ENCODE measurements around the gene DPP6.
"Not testable (repeated sequence)": the region's sequence is repeated elsewhere in the genome, so short reads cannot be mapped to it uniquely, and the experiment has no call there.

Gene DPP6

DNA sequence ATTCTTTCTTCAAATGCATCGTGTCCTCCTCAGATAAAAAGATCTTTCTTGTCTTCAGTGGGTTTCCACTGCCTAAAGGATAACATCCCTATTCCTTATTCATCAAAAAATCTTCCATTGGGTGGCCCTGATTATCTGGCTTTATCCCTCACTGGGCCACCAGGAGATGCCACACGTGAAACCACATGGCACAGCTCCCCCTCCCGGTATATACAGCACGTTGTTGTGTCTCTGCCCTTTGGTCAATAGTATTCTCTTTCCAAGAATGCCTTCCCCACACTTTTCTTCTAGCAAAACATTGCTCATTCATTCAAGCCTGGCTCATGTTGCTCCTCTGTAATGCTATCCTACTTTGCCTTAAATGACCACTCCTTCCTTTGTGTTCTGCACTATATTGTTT lies 80.4 kb downstream of the DPP6 start:
- DNase-seq (ENCODE audit: low read depth in 1 of 2, low spot score in 1 of 2); in situ Hi-C loops (cut with HindIII; ENCODE audit: low pct_unique_long_range_greater_than_20kb, low sequenced_read_pairs): not testable (repeated sequence)

DNA sequence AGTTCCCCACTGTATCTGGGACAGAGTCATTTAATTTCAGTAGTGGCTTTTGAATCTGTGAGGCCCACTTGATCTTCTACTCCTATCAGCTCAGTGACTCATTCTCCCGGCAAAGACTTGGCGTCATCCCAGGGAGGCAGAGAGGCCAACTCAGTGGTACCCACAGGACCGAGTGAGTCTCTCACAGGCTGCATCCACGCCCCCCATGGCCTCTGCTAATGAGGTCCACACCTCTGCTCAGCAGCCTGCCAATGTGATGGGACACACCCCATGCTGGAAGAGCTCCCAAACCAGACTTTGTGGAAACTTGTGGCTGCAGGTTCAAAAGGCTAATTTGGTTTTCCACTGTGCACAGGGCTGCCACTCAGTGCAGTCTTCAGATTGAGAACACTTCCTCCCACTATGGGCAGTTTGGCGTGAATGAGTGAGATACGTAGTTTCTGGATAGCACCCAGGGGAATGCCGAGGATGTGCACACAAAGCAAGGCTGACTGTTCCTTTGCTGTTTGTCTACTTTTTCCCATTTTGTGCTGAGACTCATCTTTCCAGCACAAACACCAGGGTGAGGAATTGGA lies 81.6 kb downstream of the DPP6 start:
- in situ Hi-C loops (cut with HindIII; ENCODE audit: low pct_unique_long_range_greater_than_20kb, low sequenced_read_pairs); DNase-seq (ENCODE audit: low read depth in 1 of 2, low spot score in 1 of 2): not testable (repeated sequence)

DNA sequence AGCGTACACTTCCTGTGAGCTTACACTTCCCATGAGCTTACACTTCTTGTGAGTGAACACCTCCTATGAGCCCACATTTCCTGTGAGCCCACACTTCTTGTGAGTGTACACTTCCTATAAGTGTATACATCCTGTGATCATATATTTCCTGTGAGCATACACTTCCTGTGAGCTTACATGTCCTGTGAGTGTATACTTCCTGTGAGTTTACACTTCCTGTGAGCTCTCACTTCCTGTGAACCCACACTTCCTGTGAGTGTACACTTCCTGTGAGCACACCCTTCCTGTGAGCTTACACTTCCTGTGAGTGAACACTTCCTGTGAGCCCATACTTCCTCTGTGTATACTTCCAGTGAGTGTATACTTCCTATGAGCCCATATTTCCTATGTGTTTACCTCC lies 82.5 kb downstream of the DPP6 start:
- in situ Hi-C loops (cut with HindIII; ENCODE audit: low pct_unique_long_range_greater_than_20kb, low sequenced_read_pairs); DNase-seq (ENCODE audit: low read depth in 1 of 2, low spot score in 1 of 2): not testable (repeated sequence)

DNA sequence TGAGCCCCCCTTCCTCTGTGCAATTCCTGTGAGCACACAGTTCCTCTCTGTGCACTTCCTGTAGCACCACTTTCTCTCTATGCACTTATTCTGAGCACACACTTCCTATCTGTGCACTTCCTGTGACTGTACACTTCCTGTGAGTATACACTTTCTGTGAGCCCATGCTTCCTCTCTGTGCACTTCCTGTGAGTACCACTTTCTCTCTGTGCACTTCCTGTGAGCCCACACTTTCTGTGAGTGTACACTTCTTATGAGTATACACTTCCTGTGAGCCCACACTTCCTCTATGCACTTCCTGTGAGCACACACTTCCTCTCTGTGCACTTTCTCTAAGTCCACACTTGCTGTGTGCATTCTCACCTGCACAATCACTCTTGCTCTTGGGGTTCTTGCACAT lies 83.4 kb downstream of the DPP6 start:
- in situ Hi-C loops (cut with HindIII; ENCODE audit: low pct_unique_long_range_greater_than_20kb, low sequenced_read_pairs); DNase-seq (ENCODE audit: low read depth in 1 of 2, low spot score in 1 of 2): not testable (repeated sequence)

DNA sequence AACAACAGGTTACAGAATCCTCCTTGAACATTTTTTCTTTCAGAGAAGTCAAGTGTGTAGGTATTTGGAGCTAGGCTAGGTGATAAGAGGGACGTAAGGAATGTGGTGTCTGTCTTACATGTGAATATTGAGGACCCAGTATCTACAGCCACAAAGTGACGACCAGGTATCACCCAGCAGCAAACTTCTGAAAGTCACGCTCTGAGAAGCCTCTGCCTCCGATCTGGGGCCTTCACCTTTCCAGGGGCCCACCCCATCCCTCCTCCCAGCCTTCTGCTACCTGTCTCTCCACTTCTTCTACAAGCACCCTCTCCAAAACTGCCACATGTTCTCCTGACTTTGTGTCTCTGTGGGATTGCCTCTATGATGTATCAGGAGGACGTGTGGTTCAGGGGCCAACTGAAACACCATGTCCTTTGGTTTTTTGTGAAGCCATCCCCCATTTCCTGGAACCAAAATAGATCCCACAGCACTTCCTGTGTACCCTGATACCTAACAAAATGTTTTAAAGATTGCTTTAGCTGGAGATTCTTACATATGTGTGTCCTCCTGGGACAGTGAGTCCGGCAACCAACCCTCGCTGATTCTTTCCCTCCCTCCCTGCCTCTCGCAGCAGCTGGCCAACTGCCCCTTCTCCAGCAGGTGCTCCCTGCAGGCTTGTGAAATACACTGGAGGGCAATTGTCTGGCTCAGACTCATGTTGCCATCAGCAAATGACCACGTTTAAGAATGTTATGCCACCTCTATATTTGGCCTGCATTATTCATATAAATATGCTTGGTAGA lies 93.9 kb downstream of the DPP6 start:
- in situ Hi-C loops (cut with HindIII; ENCODE audit: low pct_unique_long_range_greater_than_20kb, low sequenced_read_pairs); DNase-seq (ENCODE audit: low read depth in 1 of 2, low spot score in 1 of 2): not testable (repeated sequence)

DNA sequence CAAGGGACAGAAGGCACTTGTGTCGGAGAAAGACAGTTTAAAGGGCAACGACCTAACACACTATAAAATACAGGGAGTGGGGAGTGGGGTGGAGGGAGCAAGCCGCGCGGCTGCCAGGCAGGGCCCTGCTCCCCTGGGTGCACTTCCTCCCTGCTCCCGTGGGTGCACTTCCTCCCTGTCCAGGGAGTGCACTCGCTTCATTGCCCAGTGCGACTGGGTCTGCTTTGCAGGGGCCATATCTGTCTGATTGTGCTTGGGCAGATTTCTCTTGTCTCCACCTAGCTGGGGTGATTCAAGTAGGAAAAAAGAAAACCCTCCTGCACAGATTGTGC lies 94.5 kb downstream of the DPP6 start:
- in situ Hi-C loops (cut with HindIII; ENCODE audit: low pct_unique_long_range_greater_than_20kb, low sequenced_read_pairs); DNase-seq (ENCODE audit: low read depth in 1 of 2, low spot score in 1 of 2): not testable (repeated sequence)

DNA sequence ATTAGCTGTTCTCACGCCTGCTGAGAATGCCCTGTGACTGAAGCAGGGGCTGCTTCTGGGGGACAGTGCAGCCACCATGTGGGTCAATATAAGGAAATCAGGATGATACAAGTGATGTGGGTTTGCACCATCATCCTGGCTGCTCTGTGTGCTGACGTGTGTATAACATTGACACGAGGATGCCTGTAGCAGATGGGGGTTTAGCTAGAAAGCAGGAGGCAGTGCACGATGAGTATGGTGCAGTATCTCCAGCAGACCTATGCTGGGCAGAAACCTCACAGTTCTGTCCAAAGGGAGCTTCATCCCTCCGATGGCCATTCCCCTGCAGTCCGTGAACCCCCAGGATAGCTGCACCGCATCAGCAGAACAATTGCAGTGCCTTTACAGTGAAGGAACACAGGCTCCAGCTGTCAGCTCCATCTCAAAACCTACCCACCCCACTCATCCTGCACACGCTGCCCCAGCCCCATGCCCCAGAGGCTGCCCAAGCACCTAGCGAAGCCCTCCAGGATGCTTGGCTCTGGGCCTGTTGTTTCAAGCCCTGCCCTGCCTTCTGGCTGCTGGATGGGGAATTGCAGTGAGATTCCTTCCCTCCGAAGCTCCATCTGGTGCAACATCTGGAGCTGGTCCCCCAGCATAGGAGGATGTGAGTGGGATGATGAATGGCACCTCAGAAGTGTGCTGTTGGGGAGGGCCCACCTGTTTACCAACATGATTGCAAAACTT lies 96.8 kb downstream of the DPP6 start:
- DNase-seq (ENCODE audit: low read depth in 1 of 2, low spot score in 1 of 2); in situ Hi-C loops (cut with HindIII; ENCODE audit: low pct_unique_long_range_greater_than_20kb, low sequenced_read_pairs): not testable (repeated sequence)

DNA sequence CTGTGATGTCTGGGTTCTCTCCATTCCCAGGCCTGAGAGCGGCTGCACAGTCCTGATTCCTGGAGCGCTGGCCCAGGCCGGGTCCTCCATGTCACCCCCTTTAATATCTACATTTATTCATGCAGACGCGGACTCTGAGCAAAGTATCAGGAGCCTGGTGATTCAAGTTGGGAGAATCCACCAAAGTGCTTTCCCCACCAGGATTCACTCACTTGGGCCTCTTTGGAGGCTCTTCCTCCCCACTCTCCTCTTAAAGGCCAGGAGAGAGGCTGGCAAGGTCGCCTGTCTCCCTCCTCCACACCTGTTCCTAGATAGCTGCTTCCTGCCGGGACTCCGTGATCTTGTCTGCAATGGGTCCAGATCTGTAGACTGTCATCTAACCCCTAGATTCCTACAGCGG lies 98.5 kb downstream of the DPP6 start:
- in situ Hi-C loops (cut with HindIII; ENCODE audit: low pct_unique_long_range_greater_than_20kb, low sequenced_read_pairs) = not testable (repeated sequence)

DNA sequence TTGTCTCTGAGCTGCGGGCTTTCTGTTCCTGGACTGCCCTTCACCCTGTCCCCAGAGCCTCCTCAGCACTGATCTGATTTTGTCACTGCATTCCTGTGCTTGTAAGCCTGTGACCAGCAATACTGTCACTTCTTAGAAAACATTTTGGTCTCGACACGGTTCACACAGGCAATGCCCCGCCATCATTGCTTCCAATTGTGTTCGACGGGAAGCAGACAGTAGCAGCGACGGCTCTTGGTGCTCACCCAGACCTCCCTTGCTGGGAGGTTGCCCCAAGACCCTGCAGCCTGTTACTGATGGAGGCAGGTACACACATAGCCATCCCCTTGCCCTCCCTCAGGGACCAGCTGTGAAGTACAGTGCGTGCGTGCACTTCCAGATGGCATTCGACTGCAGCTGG lies 99.1 kb downstream of the DPP6 start:
- in situ Hi-C loops (cut with HindIII; ENCODE audit: low pct_unique_long_range_greater_than_20kb, low sequenced_read_pairs) = not testable (repeated sequence)

More for the DNA sequence above, 98.5 kb downstream of the DPP6 start:
- DNase-seq (ENCODE audit: low read depth in 1 of 2, low spot score in 1 of 2) = not testable (repeated sequence)

DNA sequence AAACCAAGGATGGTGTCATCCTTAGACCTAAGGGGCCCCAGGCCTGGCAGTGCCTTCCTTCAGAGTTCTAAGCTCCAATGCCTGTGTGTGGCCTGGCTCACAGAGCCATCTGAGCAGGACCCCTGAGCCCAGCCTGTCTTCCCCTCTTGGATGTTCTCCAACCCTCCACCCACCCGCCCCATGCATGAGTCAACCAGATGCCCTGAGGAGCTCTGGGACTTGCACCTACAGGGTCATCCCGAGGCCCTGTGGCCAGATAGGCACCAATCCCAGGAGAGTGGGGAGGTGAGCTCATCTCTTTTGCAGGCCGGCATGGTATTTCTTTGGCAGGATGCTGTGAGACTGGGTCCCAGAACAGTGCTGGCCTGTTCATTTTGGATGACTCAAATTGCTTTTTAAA lies 103.7 kb downstream of the DPP6 start:
- in situ Hi-C loops (cut with HindIII; ENCODE audit: low pct_unique_long_range_greater_than_20kb, low sequenced_read_pairs); DNase-seq (ENCODE audit: low read depth in 1 of 2, low spot score in 1 of 2): not testable (repeated sequence)

More for the DNA sequence above, 99.1 kb downstream of the DPP6 start:
- DNase-seq (ENCODE audit: low read depth in 1 of 2, low spot score in 1 of 2) = not testable (repeated sequence)

DNA sequence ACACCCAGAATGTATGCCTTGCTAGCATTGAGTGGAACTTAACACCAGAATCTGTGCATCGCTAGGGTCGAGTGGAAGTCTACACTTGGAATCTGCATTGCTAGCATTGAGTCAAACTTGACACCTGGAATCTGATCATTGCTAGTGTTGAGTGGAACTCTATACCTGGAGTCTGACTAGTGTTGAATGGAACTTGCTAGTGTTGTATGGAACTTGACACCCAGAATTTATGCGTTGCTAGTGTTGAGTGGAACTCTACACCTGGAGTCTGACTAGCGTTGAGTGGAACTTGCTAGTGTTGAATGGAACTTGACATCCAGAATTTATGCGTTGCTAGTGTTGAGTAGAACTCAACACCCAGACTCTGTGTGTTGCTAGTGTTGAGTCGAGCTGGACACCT lies 110.7 kb downstream of the DPP6 start:
- DNase-seq (ENCODE audit: low read depth in 1 of 2, low spot score in 1 of 2); in situ Hi-C loops (cut with HindIII; ENCODE audit: low pct_unique_long_range_greater_than_20kb, low sequenced_read_pairs): not testable (repeated sequence)

DNA sequence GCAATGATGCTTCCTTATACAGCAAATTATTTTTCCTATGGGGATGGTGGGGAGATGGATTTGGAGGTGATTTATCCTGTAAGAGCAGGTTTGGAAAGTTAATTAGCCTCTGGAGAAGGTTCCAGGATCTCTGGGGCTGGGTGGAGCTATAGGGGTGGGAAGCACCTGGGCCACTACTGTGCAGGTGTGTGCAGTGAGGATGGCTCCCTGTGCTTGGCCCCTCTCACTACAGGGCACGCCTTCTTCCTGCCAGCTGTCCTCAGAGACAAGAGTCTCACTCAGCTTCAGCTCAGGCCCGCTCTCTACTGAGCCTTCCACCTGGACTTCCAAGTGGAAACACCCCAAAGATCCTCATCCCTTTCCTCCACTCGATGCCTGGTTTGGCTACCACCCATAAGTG lies 111.4 kb downstream of the DPP6 start:
- in situ Hi-C loops (cut with HindIII; ENCODE audit: low pct_unique_long_range_greater_than_20kb, low sequenced_read_pairs) = not testable (repeated sequence)

DNA sequence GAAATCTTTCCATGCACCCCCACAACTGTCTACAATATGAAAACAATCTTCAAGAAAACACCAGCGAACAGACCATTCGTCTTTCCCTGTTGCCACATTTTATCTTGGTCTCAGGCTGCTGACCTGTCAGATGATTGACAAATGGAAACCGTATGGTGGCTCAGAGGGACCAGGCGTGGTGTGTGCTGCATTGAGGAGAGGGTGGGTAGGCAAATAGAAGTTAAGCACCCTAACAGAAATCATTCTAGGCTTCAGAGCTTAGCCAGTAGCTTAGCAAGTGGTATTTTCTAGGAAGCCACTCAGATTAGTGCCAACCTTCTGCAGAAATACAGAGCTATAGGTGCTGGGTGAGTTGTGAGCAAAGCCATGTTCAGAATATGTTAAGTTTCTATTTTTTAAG lies 114.9 kb downstream of the DPP6 start:
- no peak for DNase-seq (ENCODE audit: low read depth in 1 of 2, low spot score in 1 of 2)
- no peak for TF ChIP-seq JUND (IDR thresholded peaks at IDR 0.05; ENCODE audit: low read depth)
- in situ Hi-C loops (cut with HindIII; ENCODE audit: low pct_unique_long_range_greater_than_20kb, low sequenced_read_pairs) = no loop called here

More for the DNA sequence above, 111.4 kb downstream of the DPP6 start:
- DNase-seq (ENCODE audit: low read depth in 1 of 2, low spot score in 1 of 2) = not testable (repeated sequence)

DNA sequence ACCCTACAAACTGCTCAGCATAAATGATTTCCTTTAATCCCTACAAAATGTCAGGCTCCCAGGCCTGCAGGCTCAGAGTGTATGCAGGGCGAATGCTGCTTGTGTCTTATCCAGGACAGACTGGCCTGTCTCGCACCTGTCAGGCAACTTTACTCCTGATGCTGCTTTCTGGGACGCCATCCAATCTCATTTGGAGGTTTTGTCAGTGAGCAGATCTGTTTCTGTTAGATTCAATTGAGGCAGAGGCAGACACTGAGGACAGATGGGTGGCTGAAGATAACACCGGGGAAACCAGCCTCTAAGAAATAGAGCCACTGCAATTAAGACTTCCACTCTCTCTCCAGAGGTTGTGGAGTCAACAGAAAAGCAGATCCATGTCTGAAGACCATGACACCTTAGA lies 115.6 kb downstream of the DPP6 start:
- in situ Hi-C loops (cut with HindIII; ENCODE audit: low pct_unique_long_range_greater_than_20kb, low sequenced_read_pairs) = no loop called here
- TF ChIP-seq JUND (IDR thresholded peaks at IDR 0.05; ENCODE audit: low read depth) = no peak
- no peak for DNase-seq (ENCODE audit: low read depth in 1 of 2, low spot score in 1 of 2)
